Ovary (tissue), 9 donors: ENCODE measurements around the gene HSP90AB1. TPM values are rescaled to one million over a fixed set of nuclear protein-coding genes. Genes with fewer than 3 reads are reported as not detected.

Source experiments
- DNase-seq, 5 donors: peaks; one replicate each; pipeline ENCODE4 v3.0.0-alpha.2; 2019 to 2020
- H3K27ac ChIP-seq, 2 donors: fragments of 200-600 bp; one replicate each; pipeline versions ENCODE4 v1.5.1 to v1.8.0; 2019 to 2022
- H3K27me3 ChIP-seq: fragments of 200-600 bp; one replicate; pipeline ENCODE4 v1.8.0; 2022
- H3K36me3 ChIP-seq: fragments of 200-600 bp; sonication (generic); one replicate; pipeline ENCODE4 v1.5.1; 2019
- H3K4me1 ChIP-seq: one replicate; pipeline ENCODE4 v1.8.1; 2013; ENCODE audit warnings: mild to moderate bottlenecking, moderate library complexity; ENCODE audit not compliant: insufficient read depth
- H3K4me3 ChIP-seq: fragments of 200-600 bp; sonication (generic); one replicate; pipeline ENCODE4 v1.5.1; 2017
- H3K9me3 ChIP-seq, 2 donors: fragments of 200-600 bp in 1 of 2; sonication (generic) in 1 of 2; one replicate each; pipeline versions ENCODE4 v1.5.1 to v1.8.1; 2013 to 2019; ENCODE audit warnings: mild to moderate bottlenecking in 1 of 2, moderate library complexity in 1 of 2
- EP300 ChIP-seq: sonication (generic); formaldehyde crosslinking; IDR thresholded peaks from one replicate; pipeline ENCODE4 v1.6.1; 2017; ENCODE audit warnings: antibody characterized with exemption
- POLR2A ChIP-seq: fragments of 450-650 bp; IDR thresholded peaks from one replicate; pipeline ENCODE4 v1.6.1; 2017; ENCODE audit warnings: antibody characterized with exemption, mild to moderate bottlenecking, moderate library complexity
- WGBS, 3 donors: extraction: QIAGEN DNeasy Blood & Tissue Kit in 1 of 3; methylation state at CpG; one replicate each; pipeline versions ENCODE4 v1.1.5 to v1.1.7; 2013 to 2017; 5-methylcytosine and 5-hydroxymethylcytosine counted together
- intact Hi-C, 4 donors: fragments of 100-400 bp; cut with DNase I; formaldehyde crosslinking; loops; one replicate each; pipeline versions ENCODE4 v1.11.0 to v1.15.1; 2022 to 2023
- polyA plus RNA-seq, 2 donors: library from polyadenylated mRNA; stranded (reverse); fragments of 200-250 nt in 1 of 2; fragments of 350-450 nt in 1 of 2; fragmentation: Illumina TruSeq in 1 of 2; extraction: RNeasy Lipid Tissue Mini Kit (QIAGEN cat#74804) in 1 of 2; gene quantifications; one replicate each; pipeline ENCODE4 v1.2.3, GENCODE V29; 2013 to 2014
- total RNA-seq, 7 donors: library from RNA; depleted of rRNA in 2 of 7; stranded (reverse); fragments of >200 nt in 2 of 7; fragmentation: NEBNext Ultra II Directional in 3 of 7; extraction: Animal tissue kit (Norgen Biotek cat#: 25700) in 3 of 7; gene quantifications; one replicate each; pipeline versions ENCODE4 v1.1.0 to v1.2.4, GENCODE V29; 2016 to 2023
- TF ChIP-seq, protein P1 (sequence below), 3 donors: fragments of 450-650 bp in 2 of 3; fragments of 200-600 bp in 1 of 3; IDR thresholded peaks; one replicate each; pipeline versions ENCODE4 v1.5.1 to v1.8.0; 2016 to 2022; ENCODE audit warnings: antibody characterized with exemption in 3 of 3, mild to moderate bottlenecking in 1 of 3
- donor health status: DM: no; HTN: no; CAD: no; lungs with moderate emphysema.
- donor health status: DM: no; HTN: no; CAD: no.
- donor health status: Bipolar disorder and iron deficiency.
- donor health status: DM: yes; HTN: yes; CAD: no.
- donor health status: DM: no; HTN: no; CAD: no.
- donor health status: DM: yes; HTN: yes; CAD: no.

The HSP90AB1 gene
- total and polyA plus RNA-seq, 9 donors = 820 to 1,905 (median 1,051) TPM

- peak; percentile 84 to 92 (median 86) for DNase-seq
- Histone ChIP-seq H3K36me3 (no peaks in the 10 kb centered on the region), H3K27me3 (no peaks in the 10 kb centered on the region), H3K27ac (peak overlapping the region; percentile 40 to 89), H3K9me3 (no peaks in the 10 kb centered on the region), H3K4me3 (peak overlapping the region; percentile 53), H3K4me1 (peaks cover 10% of the 10 kb centered on the region)
- 34 to 38% (median 37%) methylated on average over 22 of the region's 22 CpGs for WGBS, 3 donors
- TF ChIP-seq, protein P1, sequence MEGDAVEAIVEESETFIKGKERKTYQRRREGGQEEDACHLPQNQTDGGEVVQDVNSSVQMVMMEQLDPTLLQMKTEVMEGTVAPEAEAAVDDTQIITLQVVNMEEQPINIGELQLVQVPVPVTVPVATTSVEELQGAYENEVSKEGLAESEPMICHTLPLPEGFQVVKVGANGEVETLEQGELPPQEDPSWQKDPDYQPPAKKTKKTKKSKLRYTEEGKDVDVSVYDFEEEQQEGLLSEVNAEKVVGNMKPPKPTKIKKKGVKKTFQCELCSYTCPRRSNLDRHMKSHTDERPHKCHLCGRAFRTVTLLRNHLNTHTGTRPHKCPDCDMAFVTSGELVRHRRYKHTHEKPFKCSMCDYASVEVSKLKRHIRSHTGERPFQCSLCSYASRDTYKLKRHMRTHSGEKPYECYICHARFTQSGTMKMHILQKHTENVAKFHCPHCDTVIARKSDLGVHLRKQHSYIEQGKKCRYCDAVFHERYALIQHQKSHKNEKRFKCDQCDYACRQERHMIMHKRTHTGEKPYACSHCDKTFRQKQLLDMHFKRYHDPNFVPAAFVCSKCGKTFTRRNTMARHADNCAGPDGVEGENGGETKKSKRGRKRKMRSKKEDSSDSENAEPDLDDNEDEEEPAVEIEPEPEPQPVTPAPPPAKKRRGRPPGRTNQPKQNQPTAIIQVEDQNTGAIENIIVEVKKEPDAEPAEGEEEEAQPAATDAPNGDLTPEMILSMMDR (IDR thresholded peaks at IDR 0.05) = no peak
- TF ChIP-seq EP300 = no peak
- no peak for TF ChIP-seq POLR2A
- intact Hi-C loops = loop anchor here (2.0 to 5.0 kb wide), 3 partner anchors 14 to 135 kb away; partner anchors contain the start of gene SLC29A1 (in 1 of the 4)
Measured at GRCh38 chr6:44237021-44237812, 9.7 kb upstream of the HSP90AB1 start.

DNA sequence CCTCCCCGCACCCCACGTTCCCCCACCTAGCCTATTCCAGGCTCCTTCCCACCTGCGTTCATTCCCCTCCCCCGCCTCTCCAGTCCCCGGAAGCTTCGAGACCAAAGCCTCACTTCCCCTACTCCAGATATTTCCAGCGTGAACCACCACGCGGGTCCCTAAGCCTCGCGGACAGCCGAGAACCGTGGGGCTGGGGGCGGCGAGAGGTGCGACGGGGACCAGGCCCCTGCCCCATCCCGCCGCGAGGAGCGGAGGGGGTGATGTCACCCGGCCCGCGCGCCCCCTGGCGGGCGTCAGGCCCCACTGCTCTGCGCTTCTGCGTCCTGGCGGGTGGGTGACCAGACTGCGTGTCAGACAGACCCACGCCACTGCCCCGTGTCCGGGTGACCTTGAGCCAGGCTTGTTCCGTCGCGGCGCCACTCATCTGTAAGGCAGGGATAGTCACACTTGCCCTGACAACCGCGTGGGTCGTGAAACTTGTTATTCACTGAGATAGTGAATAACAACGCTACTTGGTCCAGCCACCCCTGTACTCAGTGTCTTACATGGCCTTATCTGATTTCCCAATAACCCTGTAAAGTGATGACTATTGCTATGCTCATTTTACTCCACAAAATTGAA, 9.0 kb upstream of the HSP90AB1 start:
- TF ChIP-seq, protein P1 (IDR thresholded peaks at IDR 0.05) = peak; percentile 86 to 99 (median 98)
- TF ChIP-seq EP300 = no peak
- peak; percentile 63 for TF ChIP-seq POLR2A
- H3K9me3 ChIP-seq = no peaks in the 10 kb centered on the region
- H3K4me3 ChIP-seq = peak overlapping the region; percentile 53
- peaks cover 10% of the 10 kb centered on the region for H3K4me1 ChIP-seq
- H3K27me3 ChIP-seq = no peaks in the 10 kb centered on the region
- intact Hi-C loops = loop anchor here (2.0 to 5.0 kb wide), 3 partner anchors 15 to 136 kb away; partner anchors contain the start of gene SLC29A1 (in 1 of the 4)
- H3K36me3 ChIP-seq = no peaks in the 10 kb centered on the region
- H3K27ac ChIP-seq = peak overlapping the region; percentile 40 to 89
- 1 to 2% (median 2%) methylated on average over 37 to 42 of the region's 42 CpGs for WGBS, 3 donors
- peak; percentile 77 to 89 (median 85) for DNase-seq

DNA sequence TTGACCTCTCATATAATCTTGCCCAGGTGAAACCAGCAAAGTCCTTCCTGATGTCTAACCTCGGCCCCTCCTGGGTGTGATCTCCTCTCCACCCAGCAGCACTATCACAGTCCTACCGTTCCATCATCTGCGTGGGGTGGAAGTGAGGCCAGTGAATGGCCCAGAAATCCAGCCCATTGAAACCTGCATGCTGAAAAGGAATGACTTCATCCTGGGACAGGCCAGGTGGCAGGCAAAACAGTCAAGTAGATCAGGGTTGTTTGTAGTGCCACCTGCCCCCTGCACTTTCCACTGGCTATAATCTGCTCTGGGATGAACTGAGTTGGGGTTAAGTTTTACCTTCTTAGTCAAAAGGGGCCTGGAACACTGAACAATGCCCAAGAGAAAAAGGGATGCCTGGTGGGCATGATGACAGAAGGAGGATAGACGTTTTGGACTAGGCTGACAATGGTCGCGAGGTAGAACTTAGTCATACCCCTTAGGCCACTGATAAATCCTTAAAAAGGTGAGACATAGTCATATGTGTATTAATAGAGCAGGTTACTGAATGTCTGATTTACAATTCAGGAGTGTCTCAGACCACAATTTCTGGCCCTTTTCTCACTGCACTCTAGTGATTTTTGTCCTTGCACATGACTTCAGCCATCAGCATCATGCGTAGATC, 8.1 kb upstream of the HSP90AB1 start:
- WGBS, 3 donors = 84 to 86% (median 85%) methylated on average over 7 of the region's 7 CpGs
- TF ChIP-seq POLR2A (no peak), EP300 (no peak)
- TF ChIP-seq, protein P1 (IDR thresholded peaks at IDR 0.05) = no peak
- Histone ChIP-seq H3K36me3 (no peaks in the 10 kb centered on the region), H3K27ac (no peak overlapping the region), H3K27me3 (no peaks in the 10 kb centered on the region), H3K4me3 (no peak overlapping the region), H3K4me1 (peaks cover 10% of the 10 kb centered on the region), H3K9me3 (no peaks in the 10 kb centered on the region)
- DNase-seq = peak in 2 of 5 donors; percentile 12 to 28
- intact Hi-C loops = loop anchor here in 3 of 4 donors (5.0 kb wide), 2 partner anchors 67 to 137 kb away; no protein-coding TSS in a partner anchor

GRCh38 chr6:44243345-44243744, 3.6 kb upstream of the HSP90AB1 start:
- H3K4me3 ChIP-seq = no peak overlapping the region
- intact Hi-C loops = no loop called here
- TF ChIP-seq, protein P1 (IDR thresholded peaks at IDR 0.05) = no peak
- TF ChIP-seq POLR2A (no peak), EP300 (no peak)
- H3K9me3 ChIP-seq = no peaks in the 10 kb centered on the region
- DNase-seq = no peak
- no peaks in the 10 kb centered on the region for H3K27me3 ChIP-seq
- WGBS, 3 donors = 82 to 91% (median 82%) methylated on average over 7 of the region's 7 CpGs
- H3K4me1 ChIP-seq = peaks cover 5% of the 10 kb centered on the region
- H3K27ac ChIP-seq = no peak overlapping the region
- no peaks in the 10 kb centered on the region for H3K36me3 ChIP-seq
